Keratinocyte (primary cell): ENCODE measurements around the gene VEZT. TPM values are rescaled to one million over a fixed set of nuclear protein-coding genes. Genes with fewer than 3 reads are reported as not detected.
A peak's percentile ranks its signal among the peaks of the same experiment; 100 is the strongest.

Source experiments
- DNase-seq: peaks from one replicate; pipeline ENCODE4 v3.0.0-alpha.2; 2011; ENCODE audit warnings: low read depth, missing footprints, low spot score
- FAIRE-seq: peaks from 2 replicates; lab custom pipeline; 2011; peaks lifted over from hg19 to GRCh38; lab: Jason Lieb, UNC
- H2AFZ ChIP-seq: 2 replicates; pipeline ENCODE4 v1.6.0; 2012; ENCODE audit warnings: low read length, control low read depth, inconsistent platforms; ENCODE audit not compliant: control insufficient read depth
- H3K27ac ChIP-seq: 2 replicates; pipeline ENCODE4 v1.5.1; 2011; ENCODE audit warnings: low read length; ENCODE audit not compliant: control insufficient read depth, insufficient read depth
- H3K27me3 ChIP-seq: 3 replicates; pipeline ENCODE4 v1.6.0; 2011; ENCODE audit warnings: low read length; ENCODE audit not compliant: control insufficient read depth, insufficient read depth; ENCODE audit errors: extremely low read depth
- H3K36me3 ChIP-seq, 2 experiments: 2 replicates in 1 of 2; 3 replicates in 1 of 2; pipeline ENCODE4 v1.5.1; 2011; ENCODE audit warnings: low read length in 2 of 2, mild to moderate bottlenecking in 1 of 2; ENCODE audit not compliant: control insufficient read depth in 2 of 2, insufficient read depth in 2 of 2; ENCODE audit errors: extremely low read depth in 1 of 2
- H3K4me1 ChIP-seq: 3 replicates; pipeline ENCODE4 v1.5.1; 2011; ENCODE audit warnings: low read length; ENCODE audit not compliant: control insufficient read depth, insufficient read depth; ENCODE audit errors: extremely low read depth
- H3K4me2 ChIP-seq: 3 replicates; pipeline ENCODE4 v1.6.0; 2011; ENCODE audit warnings: low read depth, low read length; ENCODE audit not compliant: control insufficient read depth, insufficient read depth; ENCODE audit errors: extremely low read depth
- H3K4me3 ChIP-seq, 3 experiments: fragments of 200-600 bp in 1 of 3; sonication (generic) in 1 of 3; 2 replicates in 2 of 3; 3 replicates in 1 of 3; pipeline ENCODE4 v1.5.1; 2011 to 2016; ENCODE audit warnings: low read length in 3 of 3, mild to moderate bottlenecking in 3 of 3, control low read depth in 2 of 3, inconsistent platforms in 1 of 3, low read depth in 1 of 3, mixed read lengths in 1 of 3, mixed run types in 1 of 3, moderate library complexity in 1 of 3; ENCODE audit not compliant: control insufficient read depth in 2 of 3, insufficient read depth in 2 of 3; ENCODE audit errors: extremely low read depth in 1 of 3
- H3K79me2 ChIP-seq: 2 replicates; pipeline ENCODE4 v1.6.0; 2012; ENCODE audit warnings: low read length; ENCODE audit not compliant: control insufficient read depth, insufficient read depth
- H3K9ac ChIP-seq: 3 replicates; pipeline ENCODE4 v1.6.0; 2011; ENCODE audit warnings: low read length; ENCODE audit not compliant: control insufficient read depth, insufficient read depth; ENCODE audit errors: extremely low read depth
- H3K9me1 ChIP-seq: 3 replicates; pipeline ENCODE4 v1.6.0; 2011; ENCODE audit warnings: low read length; ENCODE audit not compliant: control insufficient read depth, insufficient read depth; ENCODE audit errors: extremely low read depth
- H3K9me3 ChIP-seq: 2 replicates; pipeline ENCODE4 v1.5.1; 2012; ENCODE audit warnings: low read depth, low read length; ENCODE audit not compliant: control insufficient read depth
- H4K20me1 ChIP-seq: 3 replicates; pipeline ENCODE4 v1.6.0; 2011; ENCODE audit warnings: low read length; ENCODE audit not compliant: control insufficient read depth, insufficient read depth; ENCODE audit errors: extremely low read depth
- CTCF ChIP-seq, 3 experiments: IDR thresholded peaks in 1 of 3; conservative IDR thresholded peaks in 1 of 3; optimal IDR thresholded peaks in 1 of 3; 2 replicates in 2 of 3; 3 replicates in 1 of 3; pipeline versions ENCODE3 to v1.5.1; 2011; ENCODE audit warnings: low read length in 3 of 3, mild to moderate bottlenecking in 3 of 3, moderate library complexity in 2 of 3, control low read depth in 1 of 3, inconsistent platforms in 1 of 3; ENCODE audit not compliant: insufficient read depth in 2 of 3; ENCODE audit errors: extremely low read depth in 1 of 3
- EZH2 ChIP-seq: IDR thresholded peaks from one replicate; pipeline ENCODE4 v1.6.1; 2012; ENCODE audit warnings: inconsistent platforms, mild to moderate bottlenecking, low read length, moderate library complexity
- dilution Hi-C: fragments of 300-500 bp; cut with MboI; formaldehyde crosslinking; loops from one replicate; pipeline ENCODE4 v1.7.0; 2020; ENCODE audit warnings: low sequenced_read_pairs; ENCODE audit not compliant: extremely low pct_ligation_motif_present
- polyA plus RNA-seq, 5 experiments: library from polyadenylated mRNA; depleted of rRNA in 3 of 5; stranded (reverse) in 3 of 5; stranded (forward) in 1 of 5; unstranded in 1 of 5; fragments of >200 nt; gene quantifications; 1 replicate in 1 of 5; 2 replicates in 3 of 5; 3 replicates in 1 of 5; pipeline versions ENCODE4 v1.2.1 to v1.2.3, GENCODE V29; 2011 to 2012; ENCODE audit warnings: missing spikeins in 2 of 5, low read depth in 1 of 5, low replicate concordance in 1 of 5

Gene VEZT
- polyA plus RNA-seq, 1 donor (not counting 4 experiments of a cell fraction or from before 2014, with no cell fraction given): 169 TPM

GRCh38 chr12:95318071-95318545 is 100.5 kb downstream of the VEZT start:
- Histone ChIP-seq H3K9me3 (no peaks in the 10 kb centered on the region), H3K9ac (no peak overlapping the region), H3K4me1 (peaks cover 4% of the 10 kb centered on the region), H3K36me3 (no peaks in the 10 kb centered on the region), H3K79me2 (no peaks in the 10 kb centered on the region), H3K27ac (no peak overlapping the region), H3K4me3 (no peak overlapping the region), H3K27me3 (no peaks in the 10 kb centered on the region), H2AFZ (no peak overlapping the region), H3K9me1 (no peaks in the 10 kb centered on the region), H4K20me1 (no peaks in the 10 kb centered on the region), H3K4me2 (no peak overlapping the region)
- TF ChIP-seq EZH2 (no peak), CTCF (optimal IDR thresholded peaks at IDR 0.05 in 1 of 3, IDR thresholded peaks at IDR 0.05 in 1 of 3, conservative IDR thresholded peaks at IDR 0.05 in 1 of 3; ENCODE audit: extremely low read depth in 1 of 3, insufficient read depth in 2 of 3, low read length in 3 of 3) (no peak)
- dilution Hi-C loops: no loop called here
- DNase-seq (no peak), FAIRE-seq (no peak)

DNA sequence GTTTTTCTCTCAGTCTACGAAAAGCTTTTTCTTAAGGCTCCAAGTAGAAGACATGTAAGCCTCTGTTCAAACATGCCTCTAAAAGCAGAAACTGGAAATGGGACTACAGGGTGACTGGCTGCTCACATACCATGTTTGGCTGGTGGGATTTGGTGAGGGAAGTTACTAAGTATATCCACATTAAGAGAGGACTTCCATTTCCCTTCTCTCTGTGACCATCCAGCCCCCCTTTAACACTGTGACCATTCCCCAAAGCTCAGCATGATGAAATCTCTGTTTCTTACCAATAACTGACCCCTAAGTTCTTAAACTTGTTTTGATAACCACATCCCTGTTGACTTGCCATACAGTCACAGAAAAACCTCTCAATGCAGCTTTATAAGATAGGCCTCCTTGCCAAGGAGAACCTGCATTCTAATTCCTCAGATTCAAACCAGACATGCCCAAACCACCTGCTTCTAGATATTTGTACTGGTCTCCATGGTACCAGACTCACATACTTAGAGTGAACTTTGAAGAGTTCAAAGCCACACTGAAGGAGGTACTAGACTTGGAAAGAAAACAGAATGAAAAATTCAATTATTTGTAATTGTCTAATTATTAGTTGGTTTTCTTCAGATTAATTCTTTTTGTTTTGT is 102.2 kb downstream of the VEZT start:
- no peak overlapping the region for H3K27ac ChIP-seq
- DNase-seq: no peak
- H3K4me1 ChIP-seq: peaks cover 4% of the 10 kb centered on the region

More for the DNA sequence above, 102.2 kb downstream of the VEZT start:
- H3K79me2 ChIP-seq: no peaks in the 10 kb centered on the region
- no peaks in the 10 kb centered on the region for H3K9me3 ChIP-seq
- H3K9me1 ChIP-seq: no peaks in the 10 kb centered on the region
- dilution Hi-C loops: no loop called here
- no peak for TF ChIP-seq CTCF (optimal IDR thresholded peaks at IDR 0.05 in 1 of 3, IDR thresholded peaks at IDR 0.05 in 1 of 3, conservative IDR thresholded peaks at IDR 0.05 in 1 of 3; ENCODE audit: extremely low read depth in 1 of 3, insufficient read depth in 2 of 3, low read length in 3 of 3)
- no peak for TF ChIP-seq EZH2
- no peak overlapping the region for H3K4me3 ChIP-seq
- FAIRE-seq: peak; percentile 13
- no peak overlapping the region for H3K4me2 ChIP-seq
- H3K9ac ChIP-seq: no peak overlapping the region
- peak overlapping the region; percentile 49 for H2AFZ ChIP-seq
- H3K27me3 ChIP-seq: no peaks in the 10 kb centered on the region
- H4K20me1 ChIP-seq: no peaks in the 10 kb centered on the region
- H3K36me3 ChIP-seq: no peaks in the 10 kb centered on the region
